ENCODE data around the gene RNF31. TPM values are rescaled to one million over a fixed set of nuclear protein-coding genes. Genes with fewer than 3 reads are reported as not detected.

The RNF31 gene
- total RNA-seq, 4 donors from 2014 or later, result 17.7 to 106 (median 57.9) TPM

DNA sequence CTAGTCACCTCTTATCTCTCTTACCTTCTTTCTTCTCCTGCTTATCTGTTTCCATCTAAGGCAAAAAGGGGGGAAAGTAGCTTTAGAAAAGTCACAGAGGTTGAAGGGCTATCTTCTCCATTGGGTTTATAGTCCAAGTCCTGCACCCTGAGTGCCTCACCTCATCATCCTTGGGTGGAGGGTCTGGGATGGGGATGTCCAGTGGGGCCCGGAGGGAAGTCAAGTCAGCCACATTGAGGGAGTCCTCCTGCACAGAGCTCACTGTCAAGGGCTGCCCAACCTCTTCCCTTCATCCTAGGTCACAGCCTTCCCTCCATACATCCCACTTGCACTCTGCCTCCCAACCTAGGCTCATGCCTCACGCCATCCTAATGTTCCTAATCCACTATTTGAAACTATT is 2.1 kb upstream of the RNF31 start:
- Histone ChIP-seq H3K9me3 (no peaks in the 10 kb centered on the region), H3K4me3 (no peak overlapping the region), H3K36me3 (no peaks in the 10 kb centered on the region), H3K27ac (peak overlapping the region; percentile 90 to 92), H3K4me1 (peaks cover 4 to 6% of the 10 kb centered on the region in 2 donors), H3K27me3 (no peaks in the 10 kb centered on the region)
- intact Hi-C loops (cut with DNase I; ENCODE audit: low total_unique reads), result no loop called here
- no peak for TF ChIP-seq POLR2A (IDR thresholded peaks at IDR 0.05)
- TF ChIP-seq, protein P1, sequence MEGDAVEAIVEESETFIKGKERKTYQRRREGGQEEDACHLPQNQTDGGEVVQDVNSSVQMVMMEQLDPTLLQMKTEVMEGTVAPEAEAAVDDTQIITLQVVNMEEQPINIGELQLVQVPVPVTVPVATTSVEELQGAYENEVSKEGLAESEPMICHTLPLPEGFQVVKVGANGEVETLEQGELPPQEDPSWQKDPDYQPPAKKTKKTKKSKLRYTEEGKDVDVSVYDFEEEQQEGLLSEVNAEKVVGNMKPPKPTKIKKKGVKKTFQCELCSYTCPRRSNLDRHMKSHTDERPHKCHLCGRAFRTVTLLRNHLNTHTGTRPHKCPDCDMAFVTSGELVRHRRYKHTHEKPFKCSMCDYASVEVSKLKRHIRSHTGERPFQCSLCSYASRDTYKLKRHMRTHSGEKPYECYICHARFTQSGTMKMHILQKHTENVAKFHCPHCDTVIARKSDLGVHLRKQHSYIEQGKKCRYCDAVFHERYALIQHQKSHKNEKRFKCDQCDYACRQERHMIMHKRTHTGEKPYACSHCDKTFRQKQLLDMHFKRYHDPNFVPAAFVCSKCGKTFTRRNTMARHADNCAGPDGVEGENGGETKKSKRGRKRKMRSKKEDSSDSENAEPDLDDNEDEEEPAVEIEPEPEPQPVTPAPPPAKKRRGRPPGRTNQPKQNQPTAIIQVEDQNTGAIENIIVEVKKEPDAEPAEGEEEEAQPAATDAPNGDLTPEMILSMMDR (IDR thresholded peaks at IDR 0.05), result no peak
- no peak for DNase-seq

GRCh38 chr14:24145690-24146452 is 1.4 kb upstream of the RNF31 start:
- H3K27ac ChIP-seq, result peak overlapping the region; percentile 90 to 92
- no peaks in the 10 kb centered on the region for H3K9me3 ChIP-seq
- no peaks in the 10 kb centered on the region for H3K36me3 ChIP-seq
- intact Hi-C loops (cut with DNase I; ENCODE audit: low total_unique reads), result no loop called here
- H3K4me3 ChIP-seq, result peak overlapping the region; percentile 84 to 95
- TF ChIP-seq, protein P1 (IDR thresholded peaks at IDR 0.05), result no peak
- no peak for TF ChIP-seq POLR2A (IDR thresholded peaks at IDR 0.05)
- peaks cover 4 to 6% of the 10 kb centered on the region in 2 donors for H3K4me1 ChIP-seq
- H3K27me3 ChIP-seq, result no peaks in the 10 kb centered on the region
- no peak for DNase-seq

- intact Hi-C loops (cut with DNase I; ENCODE audit: low total_unique reads), result no loop called here
- Histone ChIP-seq H3K27me3 (no peaks in the 10 kb centered on the region), H3K9me3 (no peaks in the 10 kb centered on the region), H3K4me3 (peak within 1 kb of the TSS; percentile 84 to 95), H3K36me3 (no peaks in the 10 kb centered on the region), H3K4me1 (peaks cover 4 to 6% of the 10 kb centered on the region in 2 donors), H3K27ac (peak within 1 kb of the TSS; percentile 90 to 92)
- DNase-seq, result peak; percentile 94
- TF ChIP-seq POLR2A (IDR thresholded peaks at IDR 0.05), result peak; percentile 13 to 46
- TF ChIP-seq, protein P1 (IDR thresholded peaks at IDR 0.05), result no peak
Observed at GRCh38 chr14:24146453-24146977, 783 bp upstream of the RNF31 start, which contains the start of gene PSME2. TSS of gene PSME2 (minus strand) at chr14:24146610. CDS start at chr14:24146581, 29 bp downstream.

DNA sequence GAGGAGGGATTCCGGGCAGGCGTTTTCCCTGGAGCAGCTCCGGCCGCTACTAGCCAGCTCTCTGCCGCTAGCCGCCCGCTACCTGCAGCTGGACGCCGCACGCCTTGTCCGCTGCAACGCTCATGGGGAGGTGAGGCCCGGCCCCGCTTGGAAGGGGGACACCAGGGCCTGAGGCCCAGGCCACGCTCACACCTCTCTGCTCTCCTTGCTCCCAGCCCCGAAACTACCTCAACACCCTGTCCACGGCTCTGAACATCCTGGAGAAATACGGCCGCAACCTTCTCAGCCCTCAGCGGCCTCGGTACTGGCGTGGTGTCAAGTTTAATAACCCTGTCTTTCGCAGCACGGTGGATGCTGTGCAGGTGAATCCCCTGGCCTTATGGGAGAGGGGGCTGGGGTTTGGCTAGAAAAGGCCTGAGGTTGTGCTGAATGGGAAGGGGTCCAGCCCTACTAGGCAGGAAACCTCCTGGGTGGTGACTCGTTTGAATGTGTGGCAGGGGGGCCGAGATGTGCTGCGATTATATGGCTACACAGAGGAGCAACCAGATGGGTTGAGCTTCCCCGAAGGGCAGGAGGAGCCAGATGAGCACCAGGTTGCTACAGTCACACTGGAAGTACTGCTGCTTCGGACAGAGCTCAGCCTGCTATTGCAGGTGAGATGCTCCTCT is 597 bp downstream of the RNF31 start:
- no peak for DNase-seq
- intact Hi-C loops (cut with DNase I; ENCODE audit: low total_unique reads), result no loop called here
- peaks cover 4 to 6% of the 10 kb centered on the region in 2 donors for H3K4me1 ChIP-seq

More for the DNA sequence above, 597 bp downstream of the RNF31 start:
- H3K4me3 ChIP-seq, result peak overlapping the region; percentile 84 to 95
- TF ChIP-seq, protein P1 (IDR thresholded peaks at IDR 0.05), result no peak
- no peak for TF ChIP-seq POLR2A (IDR thresholded peaks at IDR 0.05)
- H3K36me3 ChIP-seq, result no peaks in the 10 kb centered on the region
- no peaks in the 10 kb centered on the region for H3K27me3 ChIP-seq
- H3K9me3 ChIP-seq, result no peaks in the 10 kb centered on the region
- peak overlapping the region; percentile 81 to 92 for H3K27ac ChIP-seq
